ENCODE measurements around the gene PSMB9. TPM values are rescaled to one million over a fixed set of nuclear protein-coding genes. Genes with fewer than 3 reads are reported as not detected.

The PSMB9 gene
- total and polyA plus RNA-seq, 9 of the 15 experiments (the other 6 are each of a cell fraction or from before 2014, with no cell fraction given) = 1.1 to 3.7 (median 2.4) TPM

- TF ChIP-seq ZBTB33 (CRISPR knock-in tag; IDR thresholded peaks at IDR 0.05) (peak; percentile 94; the same call in 1 of the 2 replicates), BHLHE40 (IDR thresholded peaks at IDR 0.05; ENCODE audit: low read length) (0 out of 2 replicates have a peak, but pooled peaks have one; percentile 59), XRCC5 (IDR thresholded peaks at IDR 0.05; ENCODE audit: low read depth, low read length) (0 out of 2 replicates have a peak, but pooled peaks have one; percentile 13), SPI1 (IDR thresholded peaks at IDR 0.05; ENCODE audit: borderline replicate concordance, low read depth, low read length) (0 out of 2 replicates have a peak, but pooled peaks have one; percentile 49), NFYB (IDR thresholded peaks at IDR 0.05; ENCODE audit: extremely low read depth, insufficient read length) (peak; percentile 38), CTBP1 (IDR thresholded peaks at IDR 0.05; ENCODE audit: borderline replicate concordance) (peak; percentile 48; the same call in 1 of the 2 replicates), IRF2 (CRISPR knock-in tag; IDR thresholded peaks at IDR 0.05) (peak; percentile 71; the same call in 1 of the 2 replicates), CXXC5 (CRISPR knock-in tag; IDR thresholded peaks at IDR 0.05) (peak; percentile 51), ZFP1 (CRISPR knock-in tag; IDR thresholded peaks at IDR 0.05) (no peak), ZBTB12 (CRISPR knock-in tag; IDR thresholded peaks at IDR 0.05) (peak; percentile 88), TEAD1 (CRISPR knock-in tag; IDR thresholded peaks at IDR 0.05) (no peak), CREM (IDR thresholded peaks at IDR 0.05; ENCODE audit: low read depth) (peak; percentile 98), VEZF1 (CRISPR knock-in tag; IDR thresholded peaks at IDR 0.05) (peak; percentile 34; the same call in 1 of the 2 replicates), ZNF324 (CRISPR knock-in tag; IDR thresholded peaks at IDR 0.05) (no peak), ATF1 (CRISPR knock-in tag; IDR thresholded peaks at IDR 0.05) (peak; percentile 54; the same call in 1 of the 2 replicates), ATF1 (tag; IDR thresholded peaks at IDR 0.05) (peak; percentile 97)
Measured at GRCh38 chr6:32843979-32844838, 9.8 kb upstream of the PSMB9 start, which contains the start of gene PSMB8 (continued).

Data from K562 (cell line).